Upper lobe of right lung (tissue), 1 donor: ENCODE data around the gene NMT1. TPM values are rescaled to one million over a fixed set of nuclear protein-coding genes. Genes with fewer than 3 reads are reported as not detected.
"Not testable (repeated sequence)": the region's sequence is repeated elsewhere in the genome, so short reads cannot be mapped to it uniquely, and the experiment has no call there.

ENCODE experiments used
- ATAC-seq: fragments of 200-7000 bp; cut with Tn5 transposase; one replicate; pipeline ENCODE4 v1.9.1; 2020; ENCODE audit warnings: mild to moderate bottlenecking, moderate library complexity
- DNase-seq: peaks from one replicate; pipeline ENCODE4 v3.0.0-alpha.2; 2020
- H3K27ac ChIP-seq: fragments of 200-600 bp; one replicate; pipeline ENCODE4 v1.8.0; 2022
- H3K27me3 ChIP-seq: fragments of 200-600 bp; one replicate; pipeline ENCODE4 v1.8.0; 2022; ENCODE audit warnings: mild to moderate bottlenecking
- H3K36me3 ChIP-seq: fragments of 200-600 bp; one replicate; pipeline ENCODE4 v1.8.0; 2022
- H3K4me1 ChIP-seq: fragments of 200-600 bp; one replicate; pipeline ENCODE4 v1.8.0; 2022
- H3K4me3 ChIP-seq: fragments of 200-600 bp; one replicate; pipeline ENCODE4 v1.8.0; 2022; ENCODE audit warnings: mild to moderate bottlenecking
- H3K9me3 ChIP-seq: fragments of 200-600 bp; one replicate; pipeline ENCODE4 v1.8.0; 2022
- intact Hi-C: fragments of 100-400 bp; cut with DNase I; formaldehyde crosslinking; loops from one replicate; pipeline ENCODE4 v1.11.0; 2022
- total RNA-seq: library from RNA; stranded (reverse); fragmentation: NEBNext Ultra II Directional; extraction: Animal tissue kit (Norgen Biotek cat#: 25700); gene quantifications from one replicate; pipeline ENCODE4 v1.2.1, GENCODE V29; 2021
- TF ChIP-seq, protein P1 (sequence below): fragments of 200-600 bp; IDR thresholded peaks from one replicate; pipeline ENCODE4 v1.8.0; 2022; ENCODE audit warnings: antibody characterized with exemption
- donor health status: DM: no; HTN: yes; CAD: no; lungs with severe emphysema.

NMT1 gene
- total RNA-seq, 1 donor from 2014 or later: 107 TPM

DNA sequence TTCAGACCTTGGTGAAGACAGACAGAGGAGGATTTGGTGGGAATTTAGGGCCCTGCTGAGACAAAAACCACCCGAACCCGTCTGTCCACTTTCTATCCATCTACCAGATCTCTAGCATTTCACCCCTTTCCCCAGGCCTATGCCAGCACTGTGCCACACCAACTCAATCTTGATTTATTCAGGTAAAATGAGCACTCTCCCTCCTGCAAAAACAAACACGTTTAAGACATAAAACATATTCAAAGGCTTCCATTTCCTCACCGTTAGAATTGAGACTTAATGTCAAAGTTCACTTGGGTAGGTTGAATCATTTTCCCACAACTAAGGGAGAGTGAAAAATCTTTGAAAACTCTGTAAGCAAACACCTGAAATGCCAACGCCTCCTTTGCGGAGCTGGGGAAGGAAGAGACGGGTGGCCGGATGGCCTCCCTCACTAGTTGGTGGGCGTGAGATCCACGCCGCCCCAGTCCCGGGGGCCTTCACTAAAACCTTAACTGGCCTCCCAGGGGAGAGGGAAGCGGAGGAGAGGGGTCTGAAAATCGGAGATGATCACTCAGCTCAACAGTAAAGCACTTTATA, 10.5 kb upstream of the NMT1 start:
- ATAC-seq (no peak), DNase-seq (no peak)
- peak overlapping the region; percentile 95 for H3K27ac ChIP-seq
- intact Hi-C loops: no loop called here
- H3K27me3 ChIP-seq: no peaks in the 10 kb centered on the region
- no peaks in the 10 kb centered on the region for H3K9me3 ChIP-seq
- peak overlapping the region; percentile 77 for H3K4me3 ChIP-seq
- H3K36me3 ChIP-seq: no peaks in the 10 kb centered on the region
- TF ChIP-seq, protein P1, sequence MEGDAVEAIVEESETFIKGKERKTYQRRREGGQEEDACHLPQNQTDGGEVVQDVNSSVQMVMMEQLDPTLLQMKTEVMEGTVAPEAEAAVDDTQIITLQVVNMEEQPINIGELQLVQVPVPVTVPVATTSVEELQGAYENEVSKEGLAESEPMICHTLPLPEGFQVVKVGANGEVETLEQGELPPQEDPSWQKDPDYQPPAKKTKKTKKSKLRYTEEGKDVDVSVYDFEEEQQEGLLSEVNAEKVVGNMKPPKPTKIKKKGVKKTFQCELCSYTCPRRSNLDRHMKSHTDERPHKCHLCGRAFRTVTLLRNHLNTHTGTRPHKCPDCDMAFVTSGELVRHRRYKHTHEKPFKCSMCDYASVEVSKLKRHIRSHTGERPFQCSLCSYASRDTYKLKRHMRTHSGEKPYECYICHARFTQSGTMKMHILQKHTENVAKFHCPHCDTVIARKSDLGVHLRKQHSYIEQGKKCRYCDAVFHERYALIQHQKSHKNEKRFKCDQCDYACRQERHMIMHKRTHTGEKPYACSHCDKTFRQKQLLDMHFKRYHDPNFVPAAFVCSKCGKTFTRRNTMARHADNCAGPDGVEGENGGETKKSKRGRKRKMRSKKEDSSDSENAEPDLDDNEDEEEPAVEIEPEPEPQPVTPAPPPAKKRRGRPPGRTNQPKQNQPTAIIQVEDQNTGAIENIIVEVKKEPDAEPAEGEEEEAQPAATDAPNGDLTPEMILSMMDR: no peak
- H3K4me1 ChIP-seq: peaks cover 9% of the 10 kb centered on the region

DNA sequence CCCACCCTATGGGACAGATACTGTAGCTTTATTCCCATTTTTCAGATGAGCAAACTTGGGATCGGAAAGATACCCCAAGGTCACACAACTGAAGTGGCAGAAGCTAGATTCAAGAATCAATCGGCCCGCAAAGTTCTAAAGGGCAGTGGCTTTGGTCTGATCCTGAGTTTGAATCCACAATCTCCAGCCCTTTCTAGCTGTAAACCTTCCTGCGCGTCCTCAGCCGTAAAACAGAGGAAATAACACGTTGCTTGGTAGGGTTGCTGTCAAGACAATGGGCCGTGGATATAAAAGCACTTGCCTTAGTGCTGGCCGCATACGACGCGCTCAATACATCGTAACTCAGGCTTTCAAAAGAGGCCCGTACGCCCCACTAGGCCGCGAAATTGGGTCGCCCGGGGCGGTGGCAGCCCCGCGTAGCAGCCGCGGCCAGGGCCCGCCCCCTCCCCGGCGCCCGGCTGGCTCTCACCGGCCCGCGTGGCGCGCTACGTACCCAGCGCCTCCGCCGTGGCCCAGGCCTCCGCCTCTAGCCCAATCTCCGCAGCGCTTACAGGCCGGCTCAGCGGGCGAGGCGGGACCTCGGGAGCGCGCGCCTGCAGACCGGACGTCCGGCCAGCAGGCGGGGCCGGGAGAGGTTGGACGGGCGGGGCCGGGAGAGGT, 9.9 kb upstream of the NMT1 start, which contains the start of gene DCAKD:
Gene DCAKD, minus strand, starts transcription at position 573 of the 660 bp plus-strand sequence. CDS start 16,747 bp downstream, outside the sequence.
- intact Hi-C loops: no loop called here
- peak; percentile 97 for DNase-seq
- TF ChIP-seq, protein P1: no peak

DNA sequence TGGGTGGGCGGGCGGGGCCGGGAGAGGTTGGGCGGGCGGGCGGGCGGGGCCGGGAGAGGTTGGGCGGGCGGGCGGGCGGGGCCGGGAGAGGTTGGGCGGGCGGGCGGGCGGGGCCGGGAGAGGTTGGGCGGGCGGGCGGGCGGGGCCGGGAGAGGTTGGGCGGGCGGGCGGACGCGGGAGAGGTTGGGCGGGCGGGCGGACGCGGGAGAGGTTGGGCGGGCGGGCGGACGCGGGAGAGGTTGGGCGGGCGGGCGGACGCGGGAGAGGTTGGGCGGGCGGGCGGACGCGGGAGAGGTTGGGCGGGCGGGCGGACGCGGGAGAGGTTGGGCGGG, 9.4 kb upstream of the NMT1 start:
- H3K27me3 ChIP-seq, intact Hi-C loops, H3K4me1 ChIP-seq, H3K36me3 ChIP-seq, DNase-seq, ATAC-seq, H3K9me3 ChIP-seq: not testable (repeated sequence)
- H3K27ac ChIP-seq: peak overlapping the region; percentile 92
- H3K4me3 ChIP-seq: peak overlapping the region; percentile 68

More for the DNA sequence above, 9.9 kb upstream of the NMT1 start, which contains the start of gene DCAKD:
- H3K36me3 ChIP-seq: no peaks in the 10 kb centered on the region
- peak within 1 kb of the TSS; percentile 77 for H3K4me3 ChIP-seq
- H3K4me1 ChIP-seq: peaks cover 9% of the 10 kb centered on the region
- no peaks in the 10 kb centered on the region for H3K27me3 ChIP-seq
- H3K27ac ChIP-seq: peak within 1 kb of the TSS; percentile 95
- peak; percentile 100 for ATAC-seq
- no peaks in the 10 kb centered on the region for H3K9me3 ChIP-seq

DNA sequence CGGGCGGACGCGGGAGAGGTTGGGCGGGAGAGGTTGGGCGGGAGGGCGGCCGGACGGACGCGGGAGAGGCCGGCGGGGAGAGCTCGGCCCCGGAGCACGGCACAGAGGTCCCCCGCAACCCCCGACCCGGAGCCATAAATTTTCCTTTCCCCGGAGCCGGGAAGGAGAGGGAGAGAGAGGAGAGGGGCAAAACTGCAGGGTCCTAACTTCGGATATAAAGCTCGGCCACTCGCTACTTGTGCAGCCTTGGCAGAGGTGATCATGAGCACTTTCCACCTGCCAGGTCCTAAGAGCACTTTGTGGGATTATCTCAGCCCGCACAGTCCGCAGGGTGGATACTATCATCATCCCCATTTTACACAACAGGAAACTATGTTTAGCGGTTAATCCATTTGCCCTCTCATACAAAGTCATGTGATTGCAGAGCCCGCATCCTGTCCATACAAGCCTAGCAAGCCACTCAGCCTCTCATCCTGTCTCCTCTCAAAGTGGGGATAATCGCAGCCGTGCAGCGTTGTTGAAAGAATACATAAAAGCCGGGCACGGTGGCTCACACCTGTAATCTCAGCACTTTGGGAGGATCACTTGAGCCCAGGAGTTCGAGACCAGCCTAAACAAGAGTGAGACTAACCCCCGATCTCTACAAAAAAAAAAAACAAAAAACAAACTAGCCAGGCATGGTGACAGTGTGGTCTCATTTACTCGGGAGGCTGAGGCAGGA, 8.9 kb upstream of the NMT1 start:
- DNase-seq: no peak
- TF ChIP-seq, protein P1: no peak
- Histone ChIP-seq H3K27ac (peak overlapping the region; percentile 92), H3K27me3 (no peaks in the 10 kb centered on the region), H3K4me3 (peak overlapping the region; percentile 68), H3K4me1 (peaks cover 9% of the 10 kb centered on the region), H3K9me3 (no peaks in the 10 kb centered on the region), H3K36me3 (no peaks in the 10 kb centered on the region)
- ATAC-seq: no peak
- intact Hi-C loops: no loop called here

DNA sequence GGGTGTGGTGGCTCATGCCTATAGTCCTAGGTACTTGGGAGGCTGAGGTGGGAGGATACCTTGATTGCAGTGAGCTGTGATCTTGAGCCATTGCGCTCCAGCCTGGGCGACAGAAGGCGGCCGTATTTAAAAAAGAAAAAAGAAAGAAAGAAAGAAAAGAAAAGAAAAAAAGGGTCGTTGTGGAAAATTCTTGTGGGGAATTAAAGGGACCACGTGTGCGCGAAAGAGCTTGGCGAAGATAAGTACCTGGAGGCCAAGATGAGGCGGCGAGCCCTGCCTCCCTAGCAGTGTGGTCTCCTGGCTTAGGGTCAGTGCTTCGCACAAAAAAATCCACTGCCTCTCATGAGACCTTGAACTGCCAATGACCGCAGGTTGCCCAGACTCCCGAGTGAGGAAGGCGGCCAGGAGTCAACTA, 728 bp upstream of the NMT1 start:
- peak overlapping the region; percentile 94 for H3K4me3 ChIP-seq
- intact Hi-C loops: no loop called here
- DNase-seq (no peak), ATAC-seq (no peak)
- H3K27me3 ChIP-seq: no peaks in the 10 kb centered on the region
- H3K36me3 ChIP-seq: no peaks in the 10 kb centered on the region
- no peaks in the 10 kb centered on the region for H3K9me3 ChIP-seq
- TF ChIP-seq, protein P1: no peak
- peak overlapping the region; percentile 94 for H3K27ac ChIP-seq
- peaks cover 39% of the 10 kb centered on the region for H3K4me1 ChIP-seq
